Measurements from ENCODE around the gene HIVEP3. TPM values are rescaled to one million over a fixed set of nuclear protein-coding genes. Genes with fewer than 3 reads are reported as not detected.
A peak's percentile ranks its signal among the peaks of the same experiment; 100 is the strongest.

The HIVEP3 gene
- total and polyA plus RNA-seq, 4 donors, result 7.0 to 14.7 (median 8.8) TPM

GRCh38 chr1:41653574-41653973 is 265.1 kb downstream of the HIVEP3 start:
- DNase-seq (no peak), ATAC-seq (ENCODE audit: insufficient read depth, low FRiP score) (no peak)
- Histone ChIP-seq H3K36me3 (ENCODE audit: control insufficient read depth in 4 of 4, insufficient read depth in 4 of 4, low read length in 4 of 4) (no peaks in the 10 kb centered on the region), H3K9ac (ENCODE audit: insufficient read depth in 1 of 2, low read length in 2 of 2) (no peak overlapping the region), H3K4me1 (ENCODE audit: control insufficient read depth in 5 of 5, insufficient read depth in 5 of 5, low read length in 5 of 5) (peaks cover 0 to 11% (median 6%) of the 10 kb centered on the region in 5 donors), H3K27ac (ENCODE audit: low read depth in 1 of 2, low read length in 1 of 2) (no peak overlapping the region), H3K4me3 (no peak overlapping the region), H3K9me3 (ENCODE audit: control insufficient read depth in 4 of 4, insufficient read depth in 3 of 4, low read length in 3 of 4) (no peaks in the 10 kb centered on the region), H3K27me3 (ENCODE audit: control insufficient read depth in 3 of 3, insufficient read depth in 3 of 3, low read length in 2 of 3) (peaks cover 0 to 4% (median 0%) of the 10 kb centered on the region in 3 donors)
- TF ChIP-seq CTCF (IDR thresholded peaks at IDR 0.05; ENCODE audit: control extremely low read depth, extremely low read depth), result no peak
- WGBS, 2 donors, result 77 to 94% methylated on average over 3 of the region's 3 CpGs

- WGBS, 2 donors, result 92 to 94% methylated on average over 11 of the region's 11 CpGs
- Histone ChIP-seq H3K9ac (ENCODE audit: insufficient read depth in 1 of 2, low read length in 2 of 2) (no peak overlapping the region), H3K4me3 (no peak overlapping the region), H3K9me3 (ENCODE audit: control insufficient read depth in 4 of 4, insufficient read depth in 3 of 4, low read length in 3 of 4) (no peaks in the 10 kb centered on the region), H3K36me3 (ENCODE audit: control insufficient read depth in 4 of 4, insufficient read depth in 4 of 4, low read length in 4 of 4) (no peaks in the 10 kb centered on the region), H3K27me3 (ENCODE audit: control insufficient read depth in 3 of 3, insufficient read depth in 3 of 3, low read length in 2 of 3) (peaks cover 0 to 3% (median 0%) of the 10 kb centered on the region in 3 donors), H3K27ac (ENCODE audit: low read depth in 1 of 2, low read length in 1 of 2) (no peak overlapping the region), H3K4me1 (ENCODE audit: control insufficient read depth in 5 of 5, insufficient read depth in 5 of 5, low read length in 5 of 5) (peaks cover 0 to 11% (median 5%) of the 10 kb centered on the region in 5 donors)
- no peak for ATAC-seq (ENCODE audit: insufficient read depth, low FRiP score)
- no peak for TF ChIP-seq CTCF (IDR thresholded peaks at IDR 0.05; ENCODE audit: control extremely low read depth, extremely low read depth)
- no peak for DNase-seq
Observed at GRCh38 chr1:41652384-41653265, 266.1 kb downstream of the HIVEP3 start.

DNA sequence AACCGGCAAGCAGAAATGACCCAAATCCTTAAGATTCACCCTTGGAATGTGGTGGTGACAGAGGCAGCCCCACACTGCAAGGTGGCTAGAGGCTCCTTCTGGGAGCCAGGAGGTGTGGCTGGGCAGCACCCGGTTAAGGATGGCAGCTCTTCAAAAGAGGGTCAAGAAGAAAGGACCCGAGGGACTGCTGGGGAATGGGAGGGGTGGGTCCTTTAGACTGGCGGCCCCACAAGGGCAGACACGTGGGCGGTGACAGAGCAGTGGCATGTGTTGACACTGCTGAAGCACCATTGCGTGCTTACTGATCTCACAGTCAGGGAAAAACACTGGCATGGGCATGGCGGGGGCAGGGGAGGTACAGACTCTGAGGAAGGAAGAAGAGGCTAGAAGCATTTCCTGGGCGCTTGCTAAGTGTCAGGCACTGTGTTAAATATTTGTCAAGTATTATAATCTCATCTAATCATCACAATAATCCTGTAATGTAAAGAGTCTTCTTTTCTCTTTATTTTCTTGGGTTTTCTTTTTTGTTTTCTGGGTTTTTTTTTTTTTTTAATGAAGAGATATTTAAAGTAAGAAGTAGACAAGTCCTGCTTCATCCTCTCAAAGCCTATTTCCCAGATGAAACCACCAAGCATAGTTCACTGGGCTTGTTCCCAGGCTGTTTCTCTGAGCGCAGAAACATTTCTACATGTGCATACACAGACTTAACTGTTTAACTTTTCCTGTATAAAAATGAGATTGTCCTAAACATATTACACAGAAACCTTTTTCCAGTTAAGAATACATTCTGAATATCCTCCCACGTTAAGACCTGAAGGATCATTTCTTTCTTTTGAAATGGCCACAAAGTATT is 268.5 kb downstream of the HIVEP3 start:
- Histone ChIP-seq H3K4me3 (no peak overlapping the region), H3K9me3 (ENCODE audit: control insufficient read depth in 4 of 4, insufficient read depth in 3 of 4, low read length in 3 of 4) (no peaks in the 10 kb centered on the region), H3K27me3 (ENCODE audit: control insufficient read depth in 3 of 3, insufficient read depth in 3 of 3, low read length in 2 of 3) (peaks cover 0 to 3% (median 0%) of the 10 kb centered on the region in 3 donors), H3K27ac (ENCODE audit: low read depth in 1 of 2, low read length in 1 of 2) (no peak overlapping the region), H3K9ac (ENCODE audit: insufficient read depth in 1 of 2, low read length in 2 of 2) (no peak overlapping the region), H3K36me3 (ENCODE audit: control insufficient read depth in 4 of 4, insufficient read depth in 4 of 4, low read length in 4 of 4) (no peaks in the 10 kb centered on the region), H3K4me1 (ENCODE audit: control insufficient read depth in 5 of 5, insufficient read depth in 5 of 5, low read length in 5 of 5) (peaks cover 0 to 11% (median 5%) of the 10 kb centered on the region in 5 donors)
- ATAC-seq (ENCODE audit: insufficient read depth, low FRiP score) (peak; percentile 47), DNase-seq (peak in 2 of 3 donors; percentile 15 to 26)
- no peak for TF ChIP-seq CTCF (IDR thresholded peaks at IDR 0.05; ENCODE audit: control extremely low read depth, extremely low read depth)
- 31 to 55% methylated on average over 11 of the region's 11 CpGs for WGBS, 2 donors
